Gastrocnemius medialis (tissue), 4 donors: Measurements from ENCODE around the gene SELENOM.

Source experiments
- POLR2A ChIP-seq, 2 donors: fragments of 450-650 bp; IDR thresholded peaks; one replicate each; pipeline ENCODE4 v1.6.1; 2017; ENCODE audit warnings: antibody characterized with exemption in 2 of 2, mild to moderate bottlenecking in 2 of 2, moderate library complexity in 2 of 2
- TF ChIP-seq, protein P1 (sequence below), 5 experiments: fragments of 450-650 bp in 3 of 5; fragments of 200-600 bp in 2 of 5; sonication (generic) in 2 of 5; IDR thresholded peaks in 4 of 5; conservative IDR thresholded peaks in 1 of 5; 1 replicate in 4 of 5; 2 replicates in 1 of 5; pipeline ENCODE4 v1.5.1; 2016 to 2019; ENCODE audit warnings: antibody characterized with exemption in 5 of 5, mild to moderate bottlenecking in 3 of 5, moderate library complexity in 3 of 5

DNA sequence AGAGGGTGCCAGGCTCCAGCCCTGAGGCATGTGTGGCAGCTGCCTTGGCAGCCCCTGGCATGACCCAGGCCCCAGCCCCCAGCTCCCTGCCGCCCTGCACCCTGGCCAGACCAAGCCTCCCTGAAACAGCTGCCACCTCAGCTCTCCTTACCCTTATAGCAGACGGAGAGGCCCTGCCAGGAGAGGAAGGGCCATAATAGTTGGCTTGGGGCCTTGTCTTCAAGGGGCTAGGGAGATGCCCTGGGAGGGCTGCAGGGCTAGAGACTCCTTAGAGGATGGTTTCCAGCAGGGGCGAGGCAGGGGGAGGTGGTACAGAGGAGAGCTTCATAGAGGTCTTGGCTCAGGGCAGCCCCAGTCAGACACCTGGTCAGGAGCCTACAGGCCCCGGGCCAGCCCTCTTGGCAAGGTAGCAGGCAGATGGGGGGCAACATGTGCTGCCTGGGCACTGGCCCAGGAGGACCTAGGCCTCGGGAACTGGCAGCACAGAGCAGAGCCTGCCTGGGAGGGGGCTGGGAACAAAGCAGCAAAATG is 13.3 kb downstream of the SELENOM start:
- TF ChIP-seq, protein P1, sequence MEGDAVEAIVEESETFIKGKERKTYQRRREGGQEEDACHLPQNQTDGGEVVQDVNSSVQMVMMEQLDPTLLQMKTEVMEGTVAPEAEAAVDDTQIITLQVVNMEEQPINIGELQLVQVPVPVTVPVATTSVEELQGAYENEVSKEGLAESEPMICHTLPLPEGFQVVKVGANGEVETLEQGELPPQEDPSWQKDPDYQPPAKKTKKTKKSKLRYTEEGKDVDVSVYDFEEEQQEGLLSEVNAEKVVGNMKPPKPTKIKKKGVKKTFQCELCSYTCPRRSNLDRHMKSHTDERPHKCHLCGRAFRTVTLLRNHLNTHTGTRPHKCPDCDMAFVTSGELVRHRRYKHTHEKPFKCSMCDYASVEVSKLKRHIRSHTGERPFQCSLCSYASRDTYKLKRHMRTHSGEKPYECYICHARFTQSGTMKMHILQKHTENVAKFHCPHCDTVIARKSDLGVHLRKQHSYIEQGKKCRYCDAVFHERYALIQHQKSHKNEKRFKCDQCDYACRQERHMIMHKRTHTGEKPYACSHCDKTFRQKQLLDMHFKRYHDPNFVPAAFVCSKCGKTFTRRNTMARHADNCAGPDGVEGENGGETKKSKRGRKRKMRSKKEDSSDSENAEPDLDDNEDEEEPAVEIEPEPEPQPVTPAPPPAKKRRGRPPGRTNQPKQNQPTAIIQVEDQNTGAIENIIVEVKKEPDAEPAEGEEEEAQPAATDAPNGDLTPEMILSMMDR (IDR thresholded peaks at IDR 0.05 in 4 of 5, conservative IDR thresholded peaks at IDR 0.05 in 1 of 5) = no peak
- no peak for TF ChIP-seq POLR2A (IDR thresholded peaks at IDR 0.05)
